GM19023 (cell line): ENCODE data around the gene BRD7.

Experiments
- ATAC-seq: cut with Tn5 transposase; IDR thresholded peaks from one replicate; pipeline ENCODE4 v1.9.1; 2021; ENCODE audit warnings: mild to moderate bottlenecking, moderate library complexity; ENCODE audit not compliant: unreplicated experiment

The BRD7 gene

DNA sequence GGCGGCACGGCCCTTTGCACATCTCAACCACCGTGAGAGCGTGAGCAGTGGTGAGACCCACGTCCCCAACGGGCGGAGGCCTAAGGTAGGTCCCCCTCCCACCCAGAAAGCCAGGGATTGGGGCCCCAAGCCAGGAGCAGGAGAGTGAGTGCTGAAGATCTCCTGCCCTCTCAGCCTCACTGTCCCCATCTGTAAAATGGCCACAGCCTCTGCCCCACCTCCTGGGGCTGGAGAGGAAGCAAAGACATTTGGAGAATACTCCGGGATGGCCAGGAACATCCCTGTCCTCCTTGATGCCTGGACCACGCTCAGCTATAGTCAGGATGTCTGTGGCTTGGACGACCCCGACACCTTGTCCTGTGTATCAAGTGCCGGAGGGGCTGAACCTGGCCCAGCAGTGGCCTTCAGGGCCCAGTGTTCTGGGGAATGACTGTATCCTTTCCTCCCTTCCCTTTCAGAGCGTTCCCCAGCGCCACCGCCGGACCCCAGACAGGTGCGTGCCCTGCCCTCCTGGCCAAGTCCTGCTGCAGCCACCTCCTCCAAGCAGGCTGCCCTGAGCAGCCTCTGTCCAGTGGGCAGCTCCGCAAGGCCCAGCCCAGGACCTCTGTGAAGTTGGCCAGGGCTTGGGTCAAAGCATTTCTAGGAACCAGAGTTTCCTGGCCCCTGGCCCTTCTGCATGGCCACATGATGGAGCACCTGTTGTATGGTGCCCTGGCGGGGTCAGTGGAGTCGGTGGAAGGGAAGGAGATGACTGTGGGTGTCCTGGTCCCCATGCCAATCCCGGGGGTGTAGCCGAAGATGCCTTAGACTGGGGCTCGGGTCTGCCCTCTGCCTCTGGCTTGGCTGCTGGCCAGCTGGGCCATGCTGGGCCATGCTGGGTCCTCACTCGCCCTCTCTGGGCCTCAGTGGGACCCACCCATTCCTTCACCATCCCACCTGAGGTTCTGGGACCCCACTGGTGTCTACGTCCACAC lies 64.0 kb downstream of the BRD7 start:
- ATAC-seq, result no peak

DNA sequence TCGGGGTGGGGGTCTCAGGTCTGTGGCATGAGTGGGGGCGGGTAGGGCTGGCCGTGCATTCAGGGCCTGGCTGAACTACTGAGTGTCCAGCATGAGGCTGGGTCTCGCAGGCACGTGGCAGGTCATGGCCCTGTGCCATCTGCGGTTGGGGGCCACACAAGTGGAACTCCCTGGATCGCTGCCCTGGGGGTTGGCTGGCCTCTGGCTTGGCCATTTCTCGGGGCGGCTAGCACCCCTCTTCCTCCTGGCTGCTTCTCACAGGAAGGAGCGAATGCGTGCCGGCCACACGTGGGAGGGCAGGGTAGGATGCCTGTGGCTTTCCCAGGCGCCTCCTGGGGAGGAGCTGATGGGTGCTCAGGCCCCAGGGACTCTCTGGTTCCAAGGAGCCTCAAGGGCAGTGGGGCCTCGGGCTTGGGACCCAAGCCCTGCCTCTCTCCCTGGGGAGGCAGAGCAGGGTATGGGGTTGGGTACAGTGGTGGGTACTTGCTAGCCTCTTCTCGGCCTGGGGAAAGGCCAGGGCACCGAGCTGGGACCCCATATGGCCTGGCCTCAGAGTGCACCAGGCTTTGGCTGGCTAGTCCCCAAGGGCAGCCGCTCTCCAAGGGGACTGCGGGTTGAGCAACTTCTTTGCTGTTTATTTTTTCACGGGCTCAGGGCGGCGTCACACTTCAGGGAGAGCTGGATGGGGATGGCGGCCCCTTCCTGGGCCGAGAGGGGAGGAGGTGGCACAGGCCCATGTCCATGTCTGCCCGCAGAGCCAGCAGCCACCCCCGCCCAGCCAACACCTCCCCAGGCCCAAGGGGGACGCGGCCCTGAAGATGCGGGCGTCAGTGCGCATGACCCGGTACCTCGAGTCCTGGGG lies 65.0 kb downstream of the BRD7 start:
- no peak for ATAC-seq

DNA sequence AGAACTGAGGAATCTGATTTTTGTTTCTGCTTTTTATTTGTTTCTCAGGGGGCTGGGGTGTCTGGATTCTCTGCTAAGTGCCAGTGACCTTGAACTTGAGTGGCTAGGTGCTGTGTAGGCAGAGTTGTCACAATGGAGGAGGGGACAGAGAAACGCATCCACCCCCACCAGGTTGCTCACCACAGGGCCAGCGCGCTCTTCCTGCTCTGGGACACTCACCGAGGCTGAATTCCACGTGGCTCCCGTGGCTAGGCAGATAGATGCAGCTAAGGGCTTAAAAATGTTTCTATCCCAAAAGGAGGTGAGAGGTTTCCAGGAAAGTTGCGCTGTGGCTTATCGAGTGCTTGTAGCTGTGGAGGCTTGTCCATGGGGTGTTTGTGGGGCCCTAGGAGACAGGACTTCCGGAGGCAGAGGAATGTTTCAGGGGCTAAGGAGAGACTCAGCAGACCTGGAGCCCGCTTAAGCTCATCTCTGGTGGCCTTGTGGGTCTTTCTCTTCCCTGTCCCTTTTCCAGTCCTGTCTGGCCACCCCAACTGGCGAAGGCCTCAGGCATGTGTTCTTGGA lies 65.7 kb downstream of the BRD7 start:
- ATAC-seq, result no peak

DNA sequence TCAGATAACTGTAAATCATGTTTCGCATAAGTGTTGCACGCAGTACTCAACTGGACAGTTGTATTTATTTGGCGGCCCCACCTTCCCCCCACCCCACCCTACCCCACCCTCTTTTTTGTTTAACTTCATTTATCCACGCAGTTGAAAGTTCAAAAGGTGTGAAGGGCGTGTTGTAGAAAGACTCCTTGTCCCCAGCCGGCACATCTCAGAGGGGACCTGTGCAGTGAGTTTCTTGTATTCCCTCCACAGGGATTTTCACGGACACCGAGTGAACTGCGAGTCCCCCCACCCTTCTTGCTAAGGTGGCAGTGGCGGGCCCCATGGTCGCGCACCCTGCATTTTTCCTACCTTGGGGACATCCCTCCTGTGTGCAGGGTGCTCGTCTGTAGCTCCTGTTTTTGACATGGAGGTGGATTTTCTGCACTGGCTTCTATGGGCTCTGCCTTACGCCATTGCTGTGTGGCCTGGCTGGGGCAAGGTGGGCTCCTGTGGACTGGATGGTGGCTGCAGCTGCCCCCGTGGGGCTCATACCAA lies 66.2 kb downstream of the BRD7 start:
- ATAC-seq, result no peak

DNA sequence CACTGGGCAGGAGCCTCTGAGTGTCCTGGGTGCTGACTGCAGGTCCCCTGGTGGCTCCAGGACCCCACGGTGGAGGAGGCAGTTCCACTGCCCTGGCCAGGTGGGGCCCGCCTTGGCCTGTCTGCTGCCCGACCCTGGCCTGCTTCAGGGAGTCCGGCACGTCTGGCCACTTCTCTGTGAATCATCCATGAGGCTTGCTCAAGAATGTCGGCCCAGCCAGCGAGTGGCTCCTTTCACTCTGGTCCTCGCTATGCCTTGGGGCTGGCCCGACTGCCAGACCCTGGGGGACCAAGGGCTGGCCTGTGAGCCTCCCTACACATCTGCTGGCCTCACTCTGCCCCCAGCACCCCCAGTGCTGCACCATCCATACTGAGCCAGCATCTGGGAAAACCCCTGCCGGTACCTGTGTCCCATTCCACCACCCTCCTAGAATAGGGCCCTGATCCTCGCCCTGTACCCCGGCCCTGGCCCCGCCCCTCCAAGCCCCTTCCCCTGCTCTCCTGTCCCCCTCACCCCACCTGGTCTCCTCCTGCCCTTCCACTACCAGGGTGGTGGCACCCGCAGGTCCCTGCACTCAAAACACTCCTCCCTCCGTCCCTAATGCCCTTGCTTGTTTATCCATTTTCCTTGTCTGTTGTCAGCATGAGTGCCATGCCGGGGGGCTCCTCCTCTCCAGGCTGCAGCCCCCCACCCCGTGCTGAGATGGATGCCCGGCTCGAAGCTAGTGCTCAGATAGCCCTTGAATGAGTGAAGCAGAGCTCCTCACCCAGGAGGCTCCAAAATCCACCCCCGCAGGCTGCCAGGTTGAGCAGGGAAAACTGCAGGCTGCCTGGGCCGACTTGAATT lies 66.9 kb downstream of the BRD7 start:
- ATAC-seq, result no peak

DNA sequence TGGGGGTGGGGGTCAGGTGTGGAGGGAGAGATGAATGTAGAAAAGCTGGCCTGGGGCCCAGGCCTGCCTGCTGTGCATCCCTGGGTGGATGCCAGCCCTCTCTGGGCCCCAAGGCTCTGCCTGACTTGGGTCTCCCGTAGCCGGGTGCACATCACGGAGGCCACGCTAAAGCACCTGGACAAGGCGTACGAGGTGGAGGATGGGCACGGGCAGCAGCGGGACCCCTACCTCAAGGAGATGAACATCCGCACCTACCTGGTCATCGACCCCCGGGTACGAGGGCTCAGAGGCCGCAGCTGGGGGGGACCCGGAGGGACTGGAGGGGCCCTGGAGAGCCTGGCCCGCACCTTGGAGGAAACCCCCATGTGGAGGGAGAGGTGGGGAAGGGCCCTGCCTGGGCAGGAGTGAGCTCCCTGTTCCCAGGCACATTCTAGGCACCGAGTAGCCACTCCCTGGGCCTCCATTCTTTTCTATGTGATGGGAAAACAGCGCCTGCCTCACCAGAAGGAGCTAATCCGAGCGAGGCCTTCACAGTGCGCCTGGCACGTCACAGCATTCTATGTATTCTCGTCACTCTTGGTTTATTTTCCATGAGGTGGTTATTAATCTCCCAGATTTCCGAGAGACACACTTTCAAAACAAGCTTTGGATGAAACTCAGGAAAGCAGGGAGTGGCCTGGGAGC lies 67.7 kb downstream of the BRD7 start:
- ATAC-seq, result no peak

DNA sequence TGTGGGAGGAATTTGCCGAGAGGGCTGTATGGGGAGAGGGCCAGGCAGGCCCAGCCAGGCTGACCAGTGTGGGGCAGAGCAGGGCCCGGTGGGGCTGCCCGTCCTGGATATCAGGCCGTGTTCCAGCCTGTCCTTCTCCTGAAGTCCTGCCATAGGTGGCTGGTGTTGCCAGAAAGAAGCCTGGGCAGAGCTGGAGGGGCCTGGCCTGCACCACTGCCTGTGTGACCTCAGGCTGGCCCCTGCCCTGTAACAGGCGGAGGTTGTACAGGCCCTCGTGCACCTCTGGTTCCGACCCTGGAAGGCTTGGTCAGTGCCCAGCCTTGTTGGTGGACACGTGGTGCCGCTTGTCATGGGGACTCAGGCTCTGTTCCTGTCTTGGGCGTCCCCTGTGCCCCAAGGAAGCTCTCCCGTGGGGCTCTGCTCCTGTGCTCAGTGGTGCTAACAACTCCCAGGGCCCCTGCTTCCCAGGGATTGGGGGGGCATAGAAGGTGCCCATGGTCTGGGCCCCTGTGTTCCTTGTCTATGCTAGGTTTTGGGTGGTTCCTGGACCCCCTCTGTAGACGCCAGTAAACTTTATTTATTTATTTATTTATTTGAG lies 69.2 kb downstream of the BRD7 start:
- ATAC-seq, result no peak

DNA sequence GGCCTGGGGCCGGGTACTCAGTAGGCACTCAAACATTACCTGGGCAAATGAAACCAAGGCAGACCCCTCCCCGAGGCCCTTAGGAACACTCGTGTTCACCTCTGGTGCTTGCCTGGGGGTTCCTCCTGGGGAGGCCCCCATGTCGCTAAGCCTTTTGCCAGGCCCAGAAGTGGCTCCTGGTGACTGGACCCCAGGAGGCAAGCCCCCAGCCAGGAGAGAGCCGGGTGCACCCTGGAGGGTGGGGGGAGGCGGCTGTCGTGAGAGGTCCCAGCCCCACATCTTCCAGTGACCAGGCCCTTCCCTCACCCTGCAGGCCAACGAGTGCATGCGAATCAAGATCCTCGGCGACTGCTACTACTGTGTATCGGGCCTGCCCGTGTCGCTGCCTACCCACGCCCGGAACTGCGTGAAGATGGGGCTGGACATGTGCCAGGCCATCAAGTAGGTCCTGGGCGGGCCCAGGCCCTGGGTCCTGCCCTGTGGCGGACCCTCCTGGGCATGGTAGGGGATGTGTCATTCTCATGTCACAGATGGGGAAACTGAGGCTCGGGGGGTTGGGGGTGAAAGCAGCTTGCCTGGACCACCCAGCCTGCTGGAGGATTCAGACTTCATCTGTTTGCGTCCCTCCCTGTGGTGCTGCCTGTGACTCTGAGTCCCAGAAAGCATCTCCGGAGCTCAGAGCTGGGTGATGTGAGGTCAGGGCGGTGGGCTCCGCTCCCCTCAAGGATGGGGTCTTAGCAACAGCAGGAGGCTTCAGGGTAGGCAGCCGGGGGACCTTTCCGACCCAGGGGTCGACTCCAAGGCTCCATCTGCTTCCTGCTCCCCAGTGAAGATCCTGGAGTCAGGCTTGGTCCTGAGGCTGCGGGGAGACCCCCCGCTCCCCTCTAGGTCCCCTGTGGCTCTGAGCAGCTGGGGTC lies 69.9 kb downstream of the BRD7 start:
- no peak for ATAC-seq

DNA sequence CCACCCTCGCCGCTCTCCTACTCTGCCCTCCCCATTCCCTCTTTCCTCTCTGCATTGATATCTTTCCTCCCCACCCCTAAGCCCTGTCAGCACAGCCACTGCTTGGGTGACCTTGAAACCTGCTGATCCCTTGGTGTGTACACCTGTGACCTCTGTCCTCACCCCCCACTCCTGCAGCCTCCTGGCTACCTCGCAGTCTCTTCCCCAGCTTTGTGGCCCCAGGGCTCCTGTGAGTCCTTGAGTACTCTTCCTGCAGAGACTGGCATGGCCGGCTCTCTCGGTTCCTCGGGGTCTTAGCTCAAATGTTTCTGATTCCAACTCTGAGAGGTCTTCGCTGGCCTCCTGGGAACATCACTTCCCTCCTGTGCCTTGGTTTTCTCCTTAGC lies 70.7 kb downstream of the BRD7 start:
- no peak for ATAC-seq

DNA sequence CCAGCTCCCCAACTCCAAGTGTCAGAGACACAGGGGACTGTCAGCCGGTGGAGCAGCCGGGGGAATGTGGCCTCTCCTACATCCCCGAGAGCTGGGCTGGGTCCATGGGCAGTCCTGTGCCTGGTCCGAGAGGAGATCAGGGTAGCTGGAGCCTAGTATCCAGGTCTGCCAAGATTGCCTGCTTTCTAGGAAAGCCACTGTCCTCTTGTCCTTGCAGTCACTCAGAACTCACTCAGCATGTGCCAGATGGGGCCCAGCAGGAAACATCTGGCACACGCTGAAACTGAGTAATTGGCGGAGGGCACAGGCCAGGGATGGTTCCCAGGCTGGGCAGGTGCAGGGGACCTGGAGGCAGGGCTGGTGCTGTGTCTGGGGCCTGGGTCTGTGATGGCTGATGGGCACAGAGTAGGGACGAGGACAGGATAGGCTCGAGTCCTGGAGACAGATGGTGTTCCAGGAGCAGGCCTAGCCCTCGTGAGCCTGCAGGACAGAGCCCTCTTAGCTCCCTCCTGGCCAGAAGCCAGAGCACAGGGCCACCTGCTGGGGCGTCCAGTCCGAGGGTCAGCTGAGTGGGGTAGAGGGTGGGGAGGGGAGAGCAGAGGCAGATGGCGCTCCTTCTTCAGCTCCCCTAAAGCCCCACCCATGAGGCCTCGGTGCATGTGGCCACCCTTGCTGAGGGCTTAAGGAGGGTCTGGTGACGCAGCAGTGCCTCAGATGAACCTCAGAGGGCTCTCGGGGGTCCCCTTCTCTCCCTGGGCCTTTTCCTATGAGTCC lies 71.3 kb downstream of the BRD7 start:
- ATAC-seq, result no peak

DNA sequence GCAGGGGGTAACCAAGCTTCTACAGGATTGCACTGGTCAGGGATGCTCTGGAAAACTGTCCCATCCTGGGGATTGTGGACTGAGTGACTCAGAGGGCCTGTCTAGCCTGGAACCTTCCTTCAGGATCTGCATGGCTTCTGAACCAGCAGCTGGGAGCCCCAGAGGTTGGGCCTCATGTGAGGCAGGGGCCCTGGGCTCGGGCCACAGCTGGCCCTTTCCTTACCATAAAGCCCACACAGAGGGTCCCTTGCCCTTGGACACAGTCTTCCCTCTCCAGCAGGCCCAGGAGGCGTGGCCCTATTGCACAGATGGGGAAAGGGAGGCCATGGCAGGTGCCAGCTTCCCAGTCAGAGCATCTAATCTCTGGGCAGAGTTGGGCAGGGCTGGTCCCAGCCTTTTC lies 72.0 kb downstream of the BRD7 start:
- ATAC-seq, result no peak

DNA sequence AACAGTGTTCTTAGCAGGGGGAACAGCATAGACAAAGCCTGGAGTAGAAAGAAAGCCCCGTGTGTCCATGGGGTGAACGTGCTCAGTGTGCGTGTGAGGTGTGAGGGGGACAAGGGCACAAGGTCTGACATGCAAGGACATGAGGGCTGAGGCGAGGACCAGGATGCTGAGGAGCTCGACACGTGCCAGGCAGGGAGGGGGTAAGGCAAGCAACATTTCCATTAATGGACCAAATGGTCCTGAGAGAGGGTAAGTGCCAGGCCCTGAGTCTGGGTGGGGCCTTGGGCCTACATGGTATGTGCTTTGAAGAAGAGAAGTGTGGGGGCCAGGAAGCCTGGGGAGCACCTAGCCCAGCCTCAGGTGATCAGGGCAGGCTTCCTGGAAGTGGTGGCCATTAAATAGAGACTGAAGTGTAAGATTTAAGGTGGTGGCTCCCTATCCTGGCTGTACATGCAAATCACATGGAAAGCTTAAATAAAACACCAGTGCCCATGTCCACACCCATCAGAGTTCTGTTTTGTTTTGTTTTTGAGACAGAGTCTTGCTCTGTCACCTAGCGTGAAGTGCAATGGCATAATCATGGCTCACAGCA lies 73.2 kb downstream of the BRD7 start:
- ATAC-seq, result no peak

DNA sequence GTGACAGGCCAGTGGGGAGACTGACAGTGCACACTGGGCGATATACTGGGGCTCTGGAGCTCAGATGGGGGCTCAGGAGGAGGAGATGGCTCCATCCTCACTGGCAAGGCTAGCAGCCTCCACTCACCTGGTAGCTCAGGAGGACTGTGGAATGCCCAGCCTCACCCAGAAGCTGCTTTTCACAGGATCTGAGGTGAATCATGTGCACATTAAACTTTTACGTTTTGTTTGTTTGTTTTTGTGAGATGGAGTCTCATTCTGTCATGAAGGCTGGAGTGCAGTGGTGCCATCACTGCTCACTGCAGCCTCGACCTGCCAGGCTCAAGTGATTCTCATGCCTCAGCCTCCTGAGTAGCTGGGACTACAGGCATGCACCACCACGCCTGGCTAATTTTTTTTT lies 73.8 kb downstream of the BRD7 start:
- no peak for ATAC-seq

DNA sequence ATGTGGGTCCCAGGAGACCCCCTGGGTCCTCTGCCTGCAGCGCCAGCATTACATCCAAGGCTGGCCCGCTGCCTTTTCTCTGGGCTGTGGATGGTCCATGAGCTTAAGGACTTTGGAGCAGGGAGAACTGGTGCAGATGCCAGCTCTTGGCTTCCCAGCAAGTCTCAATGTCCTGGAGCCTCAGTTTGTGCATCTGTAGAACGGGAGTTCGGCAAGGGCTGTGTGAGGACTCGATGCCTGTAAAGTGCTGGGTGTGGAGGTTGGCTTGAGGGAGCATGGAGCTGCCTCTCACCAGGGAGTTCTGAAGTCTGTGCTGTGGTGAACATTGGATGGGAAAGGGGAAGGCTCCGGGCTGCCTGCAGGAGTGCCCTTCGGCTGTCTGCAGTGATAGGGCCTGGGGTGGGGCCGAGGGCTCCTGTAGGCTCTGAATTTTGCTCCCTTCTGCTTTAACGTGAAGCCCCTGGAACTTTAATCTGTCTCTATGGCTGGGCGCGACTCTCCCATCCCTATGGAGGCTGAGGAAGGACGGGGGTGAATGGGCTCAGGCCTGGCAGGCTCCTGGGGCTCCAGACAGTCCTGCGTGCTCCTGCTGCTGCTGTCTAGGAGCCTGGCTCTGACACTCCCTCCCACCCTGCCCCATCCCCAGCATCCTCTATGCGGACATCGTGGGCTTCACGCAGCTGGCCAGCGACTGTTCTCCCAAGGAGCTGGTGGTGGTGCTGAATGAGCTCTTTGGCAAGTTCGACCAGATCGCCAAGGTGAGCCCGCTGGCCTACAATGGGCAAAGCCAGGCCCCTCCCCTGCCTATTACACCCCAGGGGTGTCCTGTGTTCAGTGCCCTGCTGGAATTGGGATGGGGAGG lies 74.6 kb downstream of the BRD7 start:
- no peak for ATAC-seq

DNA sequence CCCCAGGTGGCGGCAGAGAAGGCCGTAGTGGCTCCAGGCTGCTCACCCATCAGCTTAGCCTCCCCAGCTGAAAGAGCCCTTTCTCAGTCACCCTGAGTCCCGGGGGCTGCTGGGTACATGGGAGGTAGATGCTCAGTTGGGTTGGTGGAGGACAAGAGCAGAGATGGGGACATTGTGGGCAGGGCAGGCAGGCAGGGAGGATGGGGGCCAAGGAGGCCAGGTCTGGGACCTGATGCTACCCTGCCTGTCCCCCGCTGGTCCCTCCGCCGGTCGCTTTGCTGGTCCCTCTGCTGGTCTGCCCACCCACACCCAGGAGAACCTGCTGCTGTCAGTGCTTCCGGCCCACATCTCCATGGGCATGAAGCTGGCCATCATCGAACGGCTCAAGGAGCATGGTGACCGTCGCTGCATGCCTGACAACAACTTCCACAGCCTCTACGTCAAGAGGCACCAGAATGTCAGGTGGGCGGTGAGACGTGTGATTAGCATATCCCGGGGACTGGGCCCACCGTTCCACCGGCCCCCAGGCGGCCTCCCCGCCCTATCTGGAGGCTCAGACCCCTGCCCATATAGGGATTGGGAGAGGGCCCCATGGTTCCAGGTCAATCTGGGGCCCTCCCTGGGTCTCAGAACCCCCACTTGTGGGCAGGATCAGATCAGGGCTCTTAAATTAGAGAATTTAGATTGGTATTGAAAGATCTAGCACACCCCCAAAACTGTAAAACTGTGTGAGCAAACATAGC lies 75.6 kb downstream of the BRD7 start:
- no peak for ATAC-seq

DNA sequence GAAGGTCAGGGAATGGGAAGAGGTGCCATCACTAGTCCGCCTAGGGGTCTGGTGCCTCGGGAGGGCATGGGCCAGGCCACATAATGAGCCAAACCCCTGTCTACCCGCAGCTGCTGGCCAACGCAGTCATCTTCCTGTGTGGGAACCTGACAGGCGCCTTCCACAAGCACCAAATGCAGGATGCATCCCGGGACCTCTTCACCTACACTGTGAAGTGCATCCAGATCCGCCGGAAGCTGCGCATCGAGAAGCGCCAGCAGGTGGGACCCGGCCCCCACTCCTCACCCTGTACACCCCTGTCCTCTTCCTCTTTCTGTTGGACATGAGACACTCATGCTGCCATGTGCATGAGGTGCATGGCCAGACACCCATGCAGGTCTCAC lies 76.2 kb downstream of the BRD7 start:
- ATAC-seq, result no peak
